ENCODE results near the gene DEPDC5.

The DEPDC5 gene

DNA sequence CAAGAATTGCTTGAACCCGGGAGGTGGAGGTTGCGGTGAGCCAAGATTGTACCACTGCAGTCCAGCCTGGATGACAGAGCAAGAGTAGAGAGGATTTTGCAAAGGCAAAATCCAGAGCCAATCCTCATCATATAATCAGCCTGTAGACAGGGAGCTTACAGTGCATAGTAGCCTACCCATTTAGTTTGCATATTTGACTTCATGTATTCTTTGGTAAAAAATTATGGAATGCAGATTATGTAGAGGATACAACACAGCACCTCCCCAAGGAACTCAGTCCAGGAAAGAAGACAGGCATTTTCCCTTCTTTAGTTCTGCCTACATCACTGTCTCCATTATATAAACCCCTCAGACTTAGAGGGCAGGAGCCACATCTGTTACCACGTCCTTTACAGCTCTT lies 150.8 kb downstream of the DEPDC5 start:
- no peaks in the 10 kb centered on the region for H3F3A ChIP-seq (ENCODE audit: control insufficient read depth, insufficient read depth)
- no peaks in the 10 kb centered on the region for H3K79me2 ChIP-seq (ENCODE audit: control insufficient read depth, low read length)
- H3K4me2 ChIP-seq (ENCODE audit: low read length), result no peak overlapping the region
- H3K36me3 ChIP-seq (ENCODE audit: control insufficient read depth, low read length), result peaks cover 28% of the 10 kb centered on the region
- no peaks in the 10 kb centered on the region for H3K4me1 ChIP-seq (ENCODE audit: control insufficient read depth, low read length)
- no peaks in the 10 kb centered on the region for H3K27me3 ChIP-seq (ENCODE audit: control insufficient read depth, low read length)
- no peaks in the 10 kb centered on the region for H3K9me2 ChIP-seq (replicated peaks; ENCODE audit: control insufficient read depth, low read length)
- H3K27ac ChIP-seq (ENCODE audit: low read depth, low read length), result no peak overlapping the region
- TF ChIP-seq, protein P1, sequence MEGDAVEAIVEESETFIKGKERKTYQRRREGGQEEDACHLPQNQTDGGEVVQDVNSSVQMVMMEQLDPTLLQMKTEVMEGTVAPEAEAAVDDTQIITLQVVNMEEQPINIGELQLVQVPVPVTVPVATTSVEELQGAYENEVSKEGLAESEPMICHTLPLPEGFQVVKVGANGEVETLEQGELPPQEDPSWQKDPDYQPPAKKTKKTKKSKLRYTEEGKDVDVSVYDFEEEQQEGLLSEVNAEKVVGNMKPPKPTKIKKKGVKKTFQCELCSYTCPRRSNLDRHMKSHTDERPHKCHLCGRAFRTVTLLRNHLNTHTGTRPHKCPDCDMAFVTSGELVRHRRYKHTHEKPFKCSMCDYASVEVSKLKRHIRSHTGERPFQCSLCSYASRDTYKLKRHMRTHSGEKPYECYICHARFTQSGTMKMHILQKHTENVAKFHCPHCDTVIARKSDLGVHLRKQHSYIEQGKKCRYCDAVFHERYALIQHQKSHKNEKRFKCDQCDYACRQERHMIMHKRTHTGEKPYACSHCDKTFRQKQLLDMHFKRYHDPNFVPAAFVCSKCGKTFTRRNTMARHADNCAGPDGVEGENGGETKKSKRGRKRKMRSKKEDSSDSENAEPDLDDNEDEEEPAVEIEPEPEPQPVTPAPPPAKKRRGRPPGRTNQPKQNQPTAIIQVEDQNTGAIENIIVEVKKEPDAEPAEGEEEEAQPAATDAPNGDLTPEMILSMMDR (IDR thresholded peaks at IDR 0.05; ENCODE audit: low read depth, low read length, poor library complexity, severe bottlenecking), result no peak
- TF ChIP-seq EZH2phosphoT487 (IDR thresholded peaks at IDR 0.05; ENCODE audit: borderline replicate concordance, low read length), result no peak
- H3K4me3 ChIP-seq (ENCODE audit: low read length), result no peak overlapping the region
- H3K9me3 ChIP-seq (ENCODE audit: control insufficient read depth, insufficient read depth, low read length), result no peaks in the 10 kb centered on the region
- no peaks in the 10 kb centered on the region for H4K20me1 ChIP-seq (ENCODE audit: control insufficient read depth, insufficient read depth, low read depth, low read length)

DNA sequence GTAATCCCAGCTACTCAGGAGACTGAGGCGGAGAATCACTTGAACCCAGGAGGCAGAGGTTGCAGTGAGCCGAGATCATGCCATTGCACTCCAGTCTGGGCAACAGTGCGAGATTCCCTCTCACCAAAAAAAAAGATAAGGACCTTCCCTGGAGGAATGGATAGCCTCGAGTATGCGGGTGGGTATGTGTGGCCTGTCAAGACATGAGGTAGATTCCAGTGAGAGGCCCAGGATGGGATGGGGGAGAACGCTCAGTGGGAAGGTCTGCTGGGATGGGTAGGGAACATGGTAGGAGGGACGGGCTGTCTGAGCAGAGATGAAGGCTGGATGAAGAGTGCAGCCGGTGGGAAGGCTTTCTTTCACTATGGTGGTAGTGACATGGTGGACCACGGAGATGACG lies 151.5 kb downstream of the DEPDC5 start:
- Histone ChIP-seq H3K4me3 (ENCODE audit: low read length) (no peak overlapping the region), H3K4me2 (ENCODE audit: low read length) (no peak overlapping the region), H4K20me1 (ENCODE audit: control insufficient read depth, insufficient read depth, low read depth, low read length) (no peaks in the 10 kb centered on the region), H3F3A (ENCODE audit: control insufficient read depth, insufficient read depth) (no peaks in the 10 kb centered on the region), H3K27ac (ENCODE audit: low read depth, low read length) (no peak overlapping the region), H3K9me3 (ENCODE audit: control insufficient read depth, insufficient read depth, low read length) (no peaks in the 10 kb centered on the region), H3K79me2 (ENCODE audit: control insufficient read depth, low read length) (no peaks in the 10 kb centered on the region), H3K27me3 (ENCODE audit: control insufficient read depth, low read length) (no peaks in the 10 kb centered on the region), H3K9me2 (replicated peaks; ENCODE audit: control insufficient read depth, low read length) (no peaks in the 10 kb centered on the region), H3K4me1 (ENCODE audit: control insufficient read depth, low read length) (no peaks in the 10 kb centered on the region), H3K36me3 (ENCODE audit: control insufficient read depth, low read length) (peaks cover 31% of the 10 kb centered on the region)
- TF ChIP-seq EZH2phosphoT487 (IDR thresholded peaks at IDR 0.05; ENCODE audit: borderline replicate concordance, low read length), result no peak
- TF ChIP-seq, protein P1 (IDR thresholded peaks at IDR 0.05; ENCODE audit: low read depth, low read length, poor library complexity, severe bottlenecking), result no peak

DNA sequence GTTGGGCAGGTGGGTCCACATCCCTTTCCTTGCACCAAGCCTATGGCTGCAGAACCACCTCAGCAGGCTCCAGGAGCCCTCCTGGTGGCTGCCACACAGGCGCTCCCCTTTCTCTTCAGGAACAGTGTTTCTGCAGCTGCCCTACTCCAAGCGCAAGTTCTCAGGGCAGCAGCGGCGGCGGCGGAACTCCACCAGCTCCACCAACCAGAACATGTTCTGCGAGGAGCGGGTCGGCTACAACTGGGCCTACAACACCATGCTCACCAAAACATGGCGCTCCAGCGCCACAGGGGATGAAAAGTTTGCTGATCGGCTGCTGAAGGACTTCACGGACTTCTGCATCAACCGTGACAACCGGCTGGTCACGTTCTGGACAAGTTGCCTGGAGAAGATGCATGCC lies 152.3 kb downstream of the DEPDC5 start:
- H3K36me3 ChIP-seq (ENCODE audit: control insufficient read depth, low read length), result peaks cover 31% of the 10 kb centered on the region
- no peak overlapping the region for H3K4me2 ChIP-seq (ENCODE audit: low read length)
- H3K27ac ChIP-seq (ENCODE audit: low read depth, low read length), result no peak overlapping the region
- no peak overlapping the region for H3K4me3 ChIP-seq (ENCODE audit: low read length)
- no peak for TF ChIP-seq EZH2phosphoT487 (IDR thresholded peaks at IDR 0.05; ENCODE audit: borderline replicate concordance, low read length)
- TF ChIP-seq, protein P1 (IDR thresholded peaks at IDR 0.05; ENCODE audit: low read depth, low read length, poor library complexity, severe bottlenecking), result no peak
- H3K79me2 ChIP-seq (ENCODE audit: control insufficient read depth, low read length), result no peaks in the 10 kb centered on the region
- no peaks in the 10 kb centered on the region for H3K27me3 ChIP-seq (ENCODE audit: control insufficient read depth, low read length)
- no peaks in the 10 kb centered on the region for H3K9me2 ChIP-seq (replicated peaks; ENCODE audit: control insufficient read depth, low read length)
- no peaks in the 10 kb centered on the region for H3K4me1 ChIP-seq (ENCODE audit: control insufficient read depth, low read length)
- no peaks in the 10 kb centered on the region for H3K9me3 ChIP-seq (ENCODE audit: control insufficient read depth, insufficient read depth, low read length)
- H3F3A ChIP-seq (ENCODE audit: control insufficient read depth, insufficient read depth), result no peaks in the 10 kb centered on the region
- no peaks in the 10 kb centered on the region for H4K20me1 ChIP-seq (ENCODE audit: control insufficient read depth, insufficient read depth, low read depth, low read length)

DNA sequence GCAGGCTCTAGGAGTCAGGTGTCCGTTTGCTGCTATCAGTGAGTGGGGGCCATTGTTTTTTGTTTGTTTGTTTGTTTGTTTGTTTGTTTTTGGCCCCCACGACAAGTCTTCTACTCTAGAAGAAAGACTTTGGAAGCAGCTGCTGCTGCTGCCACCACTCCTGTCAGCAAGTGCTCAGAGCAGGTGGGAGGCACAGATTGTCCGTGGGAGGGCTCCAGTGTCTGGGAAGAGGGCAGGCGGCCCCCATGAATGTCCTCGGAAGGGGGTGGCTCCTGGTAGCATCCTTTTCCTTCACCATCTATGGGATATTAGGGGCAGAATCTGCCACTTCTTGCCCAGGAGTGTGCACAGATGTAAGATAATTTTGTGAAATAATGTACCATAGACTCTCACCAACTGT lies 152.8 kb downstream of the DEPDC5 start:
- H3K27ac ChIP-seq (ENCODE audit: low read depth, low read length), result no peak overlapping the region

More for the DNA sequence above, 152.8 kb downstream of the DEPDC5 start:
- Histone ChIP-seq H3K4me1 (ENCODE audit: control insufficient read depth, low read length) (no peaks in the 10 kb centered on the region), H3K27me3 (ENCODE audit: control insufficient read depth, low read length) (no peaks in the 10 kb centered on the region), H3K4me2 (ENCODE audit: low read length) (no peak overlapping the region), H3K36me3 (ENCODE audit: control insufficient read depth, low read length) (peaks cover 26% of the 10 kb centered on the region), H4K20me1 (ENCODE audit: control insufficient read depth, insufficient read depth, low read depth, low read length) (no peaks in the 10 kb centered on the region), H3K9me3 (ENCODE audit: control insufficient read depth, insufficient read depth, low read length) (no peaks in the 10 kb centered on the region), H3K4me3 (ENCODE audit: low read length) (no peak overlapping the region), H3F3A (ENCODE audit: control insufficient read depth, insufficient read depth) (no peaks in the 10 kb centered on the region), H3K9me2 (replicated peaks; ENCODE audit: control insufficient read depth, low read length) (no peaks in the 10 kb centered on the region), H3K79me2 (ENCODE audit: control insufficient read depth, low read length) (no peaks in the 10 kb centered on the region)
- TF ChIP-seq, protein P1 (IDR thresholded peaks at IDR 0.05; ENCODE audit: low read depth, low read length, poor library complexity, severe bottlenecking), result no peak
- no peak for TF ChIP-seq EZH2phosphoT487 (IDR thresholded peaks at IDR 0.05; ENCODE audit: borderline replicate concordance, low read length)
